Gastroesophageal sphincter (tissue), 4 donors: Measurements from ENCODE around the gene SLC25A28. TPM values are rescaled to one million over a fixed set of nuclear protein-coding genes. Genes with fewer than 3 reads are reported as not detected.

ENCODE experiments used
- ATAC-seq: fragments of 150-250 bp; one replicate; pipeline ENCODE4 v1.9.1; 2016; ENCODE audit warnings: mild to moderate bottlenecking, moderate library complexity
- H3K27ac ChIP-seq, 4 donors: fragments of 200-600 bp; sonication (generic) in 3 of 4; 1 replicate in 3 of 4; 2 replicates in 1 of 4; pipeline ENCODE4 v1.5.1; 2016 to 2019
- H3K27me3 ChIP-seq: fragments of 200-600 bp; sonication (generic); one replicate; pipeline ENCODE4 v1.5.1; 2019
- H3K36me3 ChIP-seq, 2 donors: fragments of 200-600 bp; sonication (generic); one replicate each; pipeline ENCODE4 v1.5.1; 2019; ENCODE audit warnings: control low read depth in 1 of 2
- H3K4me1 ChIP-seq, 3 donors: fragments of 200-600 bp; sonication (generic); 1 replicate in 2 of 3; 2 replicates in 1 of 3; pipeline ENCODE4 v1.5.1; 2016 to 2019; ENCODE audit warnings: control low read depth in 2 of 3
- H3K4me3 ChIP-seq, 2 donors: fragments of 200-600 bp; sonication (generic); one replicate each; pipeline ENCODE4 v1.5.1; 2019; ENCODE audit warnings: mild to moderate bottlenecking in 1 of 2, moderate library complexity in 1 of 2
- H3K9me3 ChIP-seq, 3 donors: fragments of 200-600 bp; sonication (generic); one replicate each; pipeline ENCODE4 v1.5.1; 2017 to 2019; ENCODE audit warnings: control low read depth in 2 of 3
- EP300 ChIP-seq: sonication (generic); formaldehyde crosslinking; IDR thresholded peaks from one replicate; pipeline ENCODE4 v1.6.1; 2017; ENCODE audit warnings: antibody characterized with exemption, mild to moderate bottlenecking
- POLR2A ChIP-seq, 2 donors: fragments of 450-650 bp; IDR thresholded peaks; one replicate each; pipeline ENCODE4 v1.6.1; 2017; ENCODE audit warnings: antibody characterized with exemption in 2 of 2, mild to moderate bottlenecking in 2 of 2, moderate library complexity in 1 of 2
- POLR2AphosphoS5 ChIP-seq: sonication (generic); formaldehyde crosslinking; IDR thresholded peaks from one replicate; pipeline ENCODE4 v1.6.1; 2017; ENCODE audit warnings: antibody characterized with exemption
- WGBS, 2 donors: methylation state at CpG; one replicate each; pipeline ENCODE4 v1.1.5; 2018; ENCODE audit warnings: low coverage in 1 of 2; 5-methylcytosine and 5-hydroxymethylcytosine counted together
- total RNA-seq, 4 donors: library from RNA; depleted of rRNA; stranded (reverse); fragments of >200 nt; gene quantifications; one replicate each; pipeline ENCODE4 v1.1.0, GENCODE V29; 2016
- TF ChIP-seq, protein P1 (sequence below), 4 experiments: fragments of 200-600 bp in 2 of 4; fragments of 450-650 bp in 2 of 4; sonication (generic) in 1 of 4; IDR thresholded peaks; one replicate each; pipeline ENCODE4 v1.5.1; 2017 to 2019; ENCODE audit warnings: antibody characterized with exemption in 4 of 4, mild to moderate bottlenecking in 2 of 4, moderate library complexity in 2 of 4

The SLC25A28 gene
- total RNA-seq, 4 donors from 2014 or later = 18.6 to 55.6 (median 33.3) TPM

DNA sequence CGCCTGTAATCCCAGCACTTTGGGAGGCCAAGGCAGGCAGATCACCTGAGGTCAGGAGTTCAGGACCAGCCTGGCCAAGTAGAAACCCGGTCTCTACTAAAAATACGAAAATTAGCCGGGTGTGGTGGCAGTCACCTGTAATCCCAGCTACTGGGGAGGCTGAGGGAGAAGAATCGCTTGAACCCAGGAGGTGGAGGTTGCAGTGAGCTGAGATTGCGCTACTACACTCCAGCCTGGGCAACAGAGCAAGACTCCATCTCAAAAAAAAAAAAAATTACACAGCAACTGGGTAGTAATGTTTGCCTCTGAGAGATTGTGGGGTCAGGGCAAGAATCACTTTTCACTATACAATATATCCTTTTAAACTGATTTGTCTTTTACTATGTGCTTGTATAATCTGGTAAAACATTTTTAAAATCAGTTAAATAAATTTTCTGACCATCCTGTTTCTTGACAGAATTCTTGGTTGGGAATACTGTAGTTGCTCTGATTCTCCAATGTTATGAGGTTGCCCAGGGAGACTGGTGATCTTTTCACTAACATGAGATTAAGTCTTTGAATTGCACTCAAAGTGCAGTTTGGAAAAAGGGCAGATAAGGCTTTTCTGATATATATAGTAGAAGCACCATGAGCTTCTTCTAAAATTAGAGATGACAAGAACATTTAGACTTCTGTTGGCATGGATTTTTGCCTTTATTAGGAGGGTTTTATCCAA lies 40.6 kb upstream of the SLC25A28 start:
- Histone ChIP-seq H3K27ac (no peak overlapping the region), H3K27me3 (no peaks in the 10 kb centered on the region), H3K4me3 (no peak overlapping the region), H3K9me3 (no peaks in the 10 kb centered on the region), H3K4me1 (peaks cover 0 to 21% (median 10%) of the 10 kb centered on the region in 3 donors), H3K36me3 (peaks cover 0 to 15% of the 10 kb centered on the region in 2 donors)
- no peak for ATAC-seq
- TF ChIP-seq EP300 (no peak), POLR2AphosphoS5 (no peak), POLR2A (IDR thresholded peaks at IDR 0.05) (no peak)
- TF ChIP-seq, protein P1, sequence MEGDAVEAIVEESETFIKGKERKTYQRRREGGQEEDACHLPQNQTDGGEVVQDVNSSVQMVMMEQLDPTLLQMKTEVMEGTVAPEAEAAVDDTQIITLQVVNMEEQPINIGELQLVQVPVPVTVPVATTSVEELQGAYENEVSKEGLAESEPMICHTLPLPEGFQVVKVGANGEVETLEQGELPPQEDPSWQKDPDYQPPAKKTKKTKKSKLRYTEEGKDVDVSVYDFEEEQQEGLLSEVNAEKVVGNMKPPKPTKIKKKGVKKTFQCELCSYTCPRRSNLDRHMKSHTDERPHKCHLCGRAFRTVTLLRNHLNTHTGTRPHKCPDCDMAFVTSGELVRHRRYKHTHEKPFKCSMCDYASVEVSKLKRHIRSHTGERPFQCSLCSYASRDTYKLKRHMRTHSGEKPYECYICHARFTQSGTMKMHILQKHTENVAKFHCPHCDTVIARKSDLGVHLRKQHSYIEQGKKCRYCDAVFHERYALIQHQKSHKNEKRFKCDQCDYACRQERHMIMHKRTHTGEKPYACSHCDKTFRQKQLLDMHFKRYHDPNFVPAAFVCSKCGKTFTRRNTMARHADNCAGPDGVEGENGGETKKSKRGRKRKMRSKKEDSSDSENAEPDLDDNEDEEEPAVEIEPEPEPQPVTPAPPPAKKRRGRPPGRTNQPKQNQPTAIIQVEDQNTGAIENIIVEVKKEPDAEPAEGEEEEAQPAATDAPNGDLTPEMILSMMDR (IDR thresholded peaks at IDR 0.05) = no peak
- WGBS, 2 donors = 95 to 100% methylated on average over 1 to 6 of the region's 6 CpGs

DNA sequence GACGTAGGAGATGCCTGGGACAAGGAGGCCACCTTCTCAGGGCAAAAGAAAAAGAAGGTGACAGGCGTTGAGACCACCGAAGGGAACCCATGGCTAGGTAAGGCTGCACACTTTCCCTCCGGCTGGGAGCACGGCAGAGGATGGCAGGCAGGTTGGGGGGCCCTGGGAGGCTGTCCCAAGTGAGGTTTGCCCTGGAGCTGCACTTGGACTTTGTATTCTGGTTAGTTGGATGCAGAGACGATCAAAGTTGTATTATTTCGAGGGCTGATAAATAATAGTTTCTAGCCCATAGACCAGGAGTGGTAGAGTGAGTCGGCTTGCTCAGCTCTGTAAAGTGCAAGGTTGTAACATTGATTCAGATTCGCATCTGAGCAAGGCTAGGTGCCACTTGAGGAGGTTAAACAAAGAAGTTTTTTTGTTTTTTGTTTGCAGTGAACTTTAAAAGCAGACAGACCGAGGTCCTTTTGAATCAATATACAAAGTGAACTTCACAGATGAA lies 39.7 kb upstream of the SLC25A28 start:
- Histone ChIP-seq H3K4me3 (peak overlapping the region; percentile 70 to 76), H3K9me3 (no peaks in the 10 kb centered on the region), H3K4me1 (peaks cover 0 to 21% (median 10%) of the 10 kb centered on the region in 3 donors), H3K27me3 (no peaks in the 10 kb centered on the region), H3K36me3 (peaks cover 0 to 8% of the 10 kb centered on the region in 2 donors), H3K27ac (peak overlapping the region in 3 of 4 donors; percentile 9 to 74 (median 32))
- TF ChIP-seq EP300 = no peak
- TF ChIP-seq POLR2AphosphoS5 = no peak
- no peak for TF ChIP-seq POLR2A (IDR thresholded peaks at IDR 0.05)
- TF ChIP-seq, protein P1 (IDR thresholded peaks at IDR 0.05) = no peak
- WGBS, 2 donors = 17 to 25% methylated on average over 7 to 9 of the region's 10 CpGs
- ATAC-seq = no peak

DNA sequence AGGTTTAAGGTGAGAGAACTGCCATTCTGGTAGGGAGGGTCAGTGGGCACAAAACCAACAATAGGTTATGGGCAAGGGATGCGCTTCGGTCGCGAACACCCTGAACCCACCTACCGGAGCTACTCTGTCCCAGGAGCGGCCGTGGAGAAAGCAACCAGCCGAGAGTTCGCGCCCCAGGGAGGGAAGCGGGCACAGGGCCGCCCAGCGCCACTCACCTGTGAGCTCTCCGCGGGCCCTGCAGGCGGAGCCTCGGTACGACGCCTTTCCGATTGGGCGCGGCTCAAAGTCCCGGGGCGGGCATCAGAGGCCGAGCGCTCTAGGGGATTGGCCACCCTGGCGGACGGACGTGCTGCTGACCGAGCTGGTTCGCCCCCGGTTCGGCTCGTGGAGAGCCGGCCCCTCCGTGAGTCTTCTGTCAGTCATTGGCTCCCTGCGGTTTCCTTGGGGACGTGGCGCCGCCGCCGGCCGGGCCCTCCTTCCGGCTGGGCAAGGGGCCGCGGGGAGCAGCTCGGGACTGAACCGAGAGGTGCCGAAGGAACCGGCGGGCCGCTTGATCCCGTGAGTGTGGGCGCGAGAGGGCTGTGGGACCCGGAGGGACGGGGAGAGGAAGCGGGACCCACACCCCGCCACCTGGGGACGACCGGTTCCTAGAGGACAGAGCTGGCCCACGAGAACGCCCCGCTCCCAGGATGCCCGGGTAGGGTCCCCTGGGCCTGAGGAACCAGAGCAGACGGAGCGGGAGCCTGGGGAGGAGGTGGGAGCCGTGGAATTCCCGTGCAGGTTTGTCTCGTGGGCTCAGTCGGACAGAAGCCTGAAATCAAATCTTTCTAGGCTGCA lies 39.0 kb upstream of the SLC25A28 start, which contains the start of gene ENTPD7:
Gene ENTPD7, plus strand, starts transcription at position 479 of the 837 bp plus-strand sequence. CDS start 448 bp downstream, outside the sequence.
- Histone ChIP-seq H3K27ac (peak within 1 kb of the TSS in 3 of 4 donors; percentile 9 to 74 (median 32)), H3K4me3 (peak within 1 kb of the TSS; percentile 70 to 76)

GRCh38 chr10:99658622-99659030 lies 38.4 kb upstream of the SLC25A28 start:
- no peaks in the 10 kb centered on the region for H3K27me3 ChIP-seq
- no peak for ATAC-seq
- H3K36me3 ChIP-seq = peaks cover 0 to 5% of the 10 kb centered on the region in 2 donors
- H3K9me3 ChIP-seq = no peaks in the 10 kb centered on the region
- WGBS, 2 donors = 1 to 2% methylated on average over 21 to 22 of the region's 24 CpGs
- H3K4me1 ChIP-seq = peaks cover 0 to 21% (median 10%) of the 10 kb centered on the region in 3 donors
- peak overlapping the region in 1 of 4 donors; percentile 74 for H3K27ac ChIP-seq
- peak overlapping the region; percentile 70 to 76 for H3K4me3 ChIP-seq
- TF ChIP-seq POLR2A (IDR thresholded peaks at IDR 0.05) = no peak
- TF ChIP-seq EP300 = no peak
- TF ChIP-seq, protein P1 (IDR thresholded peaks at IDR 0.05) = no peak
- no peak for TF ChIP-seq POLR2AphosphoS5

More for the DNA sequence above, 39.0 kb upstream of the SLC25A28 start, which contains the start of gene ENTPD7:
- WGBS, 2 donors = no CpG with 5 or more reads among the region's 71 CpGs
- TF ChIP-seq EP300 (no peak), POLR2A (IDR thresholded peaks at IDR 0.05) (no peak), POLR2AphosphoS5 (peak; percentile 35)
- TF ChIP-seq, protein P1 (IDR thresholded peaks at IDR 0.05) = peak in 3 of 4 experiments; percentile 53 to 72 (median 65)
- Histone ChIP-seq H3K4me1 (peaks cover 0 to 21% (median 10%) of the 10 kb centered on the region in 3 donors), H3K9me3 (no peaks in the 10 kb centered on the region), H3K36me3 (peaks cover 0 to 5% of the 10 kb centered on the region in 2 donors), H3K27me3 (no peaks in the 10 kb centered on the region)
- ATAC-seq = peak; percentile 100
